ENCODE data around the gene HS3ST2. TPM values are rescaled to one million over a fixed set of nuclear protein-coding genes. Genes with fewer than 3 reads are reported as not detected.

HS3ST2 gene
- polyA plus RNA-seq, 6 donors from 2014 or later = not detected

- no peak overlapping the region for H3K4me3 Mint-ChIP-seq
- H3K36me3 Mint-ChIP-seq = no peaks in the 10 kb centered on the region
- DNase-seq (no peak), ATAC-seq (ENCODE audit: low read depth in 2 of 2) (no peak)
- peaks cover 0 to 4% (median 0%) of the 10 kb centered on the region in 7 donors for H3K9me3 Mint-ChIP-seq
- H3K27ac Mint-ChIP-seq = peak overlapping the region in 1 of 6 donors; percentile 8
- peaks cover 8 to 36% (median 29%) of the 10 kb centered on the region in 3 donors for H3K27me3 Mint-ChIP-seq
- no peaks in the 10 kb centered on the region for H3K4me1 Mint-ChIP-seq
Observed at GRCh38 chr16:22787466-22788192, 26.3 kb upstream of the HS3ST2 start.

- no peak overlapping the region for H3K4me3 Mint-ChIP-seq
- H3K9me3 Mint-ChIP-seq = peaks cover 0 to 4% (median under 1%) of the 10 kb centered on the region in 7 donors
- DNase-seq = no peak
- H3K27ac Mint-ChIP-seq = no peak overlapping the region
- peaks cover 8 to 31% (median 29%) of the 10 kb centered on the region in 3 donors for H3K27me3 Mint-ChIP-seq
- ATAC-seq (ENCODE audit: low read depth in 2 of 2) = no peak
- H3K4me1 Mint-ChIP-seq = no peaks in the 10 kb centered on the region
- H3K36me3 Mint-ChIP-seq = no peaks in the 10 kb centered on the region
Observed at GRCh38 chr16:22788193-22788530, 25.8 kb upstream of the HS3ST2 start.

- Mint-ChIP-seq H3K27me3 (peaks cover 12 to 23% (median 22%) of the 10 kb centered on the region in 3 donors), H3K4me3 (no peak overlapping the region), H3K27ac (no peak overlapping the region), H3K4me1 (no peaks in the 10 kb centered on the region), H3K36me3 (peaks cover 0 to 9% of the 10 kb centered on the region in 2 donors), H3K9me3 (peaks cover 7 to 16% (median 11%) of the 10 kb centered on the region in 7 donors)
- DNase-seq (no peak), ATAC-seq (ENCODE audit: low read depth in 2 of 2) (no peak)
Observed at GRCh38 chr16:22789281-22789945, 24.5 kb upstream of the HS3ST2 start.

- ATAC-seq (ENCODE audit: low read depth in 2 of 2) (no peak), DNase-seq (no peak)
- H3K27me3 Mint-ChIP-seq = peaks cover 19 to 46% (median 21%) of the 10 kb centered on the region in 3 donors
- H3K36me3 Mint-ChIP-seq = peaks cover 0 to 12% of the 10 kb centered on the region in 2 donors
- H3K4me3 Mint-ChIP-seq = no peak overlapping the region
- no peak overlapping the region for H3K27ac Mint-ChIP-seq
- H3K4me1 Mint-ChIP-seq = no peaks in the 10 kb centered on the region
- H3K9me3 Mint-ChIP-seq = peaks cover 4 to 30% (median 17%) of the 10 kb centered on the region in 7 donors
Observed at GRCh38 chr16:22797551-22797950, 16.4 kb upstream of the HS3ST2 start.

- DNase-seq (no peak), ATAC-seq (ENCODE audit: low read depth in 2 of 2) (no peak)
- H3K4me1 Mint-ChIP-seq = no peaks in the 10 kb centered on the region
- H3K27me3 Mint-ChIP-seq = peaks cover 29 to 56% (median 32%) of the 10 kb centered on the region in 3 donors
- H3K9me3 Mint-ChIP-seq = peaks cover 5 to 21% (median 11%) of the 10 kb centered on the region in 7 donors
- H3K4me3 Mint-ChIP-seq = no peak overlapping the region
- H3K36me3 Mint-ChIP-seq = peaks cover 0 to 6% of the 10 kb centered on the region in 2 donors
- no peak overlapping the region for H3K27ac Mint-ChIP-seq
Observed at GRCh38 chr16:22799113-22799512, 14.8 kb upstream of the HS3ST2 start.

GRCh38 chr16:22804893-22805292 is 9.1 kb upstream of the HS3ST2 start:
- Mint-ChIP-seq H3K27ac (no peak overlapping the region), H3K36me3 (no peaks in the 10 kb centered on the region), H3K9me3 (peaks cover 0 to 4% (median 0%) of the 10 kb centered on the region in 7 donors), H3K27me3 (peaks cover 23 to 30% (median 29%) of the 10 kb centered on the region in 3 donors), H3K4me3 (no peak overlapping the region), H3K4me1 (no peaks in the 10 kb centered on the region)
- ATAC-seq (ENCODE audit: low read depth in 2 of 2) (no peak), DNase-seq (no peak)

GRCh38 chr16:22805326-22805725 is 8.6 kb upstream of the HS3ST2 start:
- no peak for DNase-seq
- Mint-ChIP-seq H3K27me3 (peaks cover 23 to 30% (median 29%) of the 10 kb centered on the region in 3 donors), H3K4me1 (no peaks in the 10 kb centered on the region), H3K4me3 (no peak overlapping the region), H3K36me3 (no peaks in the 10 kb centered on the region), H3K27ac (no peak overlapping the region), H3K9me3 (peaks cover 0 to 4% (median 0%) of the 10 kb centered on the region in 7 donors)
- ATAC-seq (ENCODE audit: low read depth in 2 of 2) = no peak

- Mint-ChIP-seq H3K27ac (no peak overlapping the region), H3K4me1 (no peaks in the 10 kb centered on the region), H3K36me3 (no peaks in the 10 kb centered on the region), H3K27me3 (peaks cover 23 to 35% (median 28%) of the 10 kb centered on the region in 3 donors), H3K9me3 (peaks cover 0 to 6% (median 4%) of the 10 kb centered on the region in 7 donors), H3K4me3 (no peak overlapping the region)
- ATAC-seq (ENCODE audit: low read depth in 2 of 2) = no peak
- no peak for DNase-seq
Observed at GRCh38 chr16:22806811-22807210, 7.2 kb upstream of the HS3ST2 start.

- no peak for DNase-seq
- Mint-ChIP-seq H3K4me3 (no peak overlapping the region), H3K27me3 (peaks cover 33 to 43% (median 34%) of the 10 kb centered on the region in 3 donors), H3K9me3 (peaks cover 0 to 6% (median 2%) of the 10 kb centered on the region in 7 donors), H3K36me3 (no peaks in the 10 kb centered on the region), H3K27ac (peak overlapping the region in 1 of 6 donors; percentile 30), H3K4me1 (peaks cover 4 to 9% (median 8%) of the 10 kb centered on the region in 3 donors)
- no peak for ATAC-seq (ENCODE audit: low read depth in 2 of 2)
Observed at GRCh38 chr16:22810226-22810625, 3.7 kb upstream of the HS3ST2 start.

GRCh38 chr16:22813223-22813947 is 577 bp upstream of the HS3ST2 start:
- Mint-ChIP-seq H3K4me3 (peak overlapping the region in 4 of 8 donors; percentile 15 to 53 (median 48)), H3K9me3 (peaks cover 0 to 6% (median 4%) of the 10 kb centered on the region in 7 donors), H3K4me1 (peaks cover 4 to 9% (median 8%) of the 10 kb centered on the region in 3 donors), H3K36me3 (no peaks in the 10 kb centered on the region), H3K27me3 (peaks cover 40 to 63% (median 57%) of the 10 kb centered on the region in 3 donors), H3K27ac (peak overlapping the region in 1 of 6 donors; percentile 47)
- no peak for DNase-seq
- no peak for ATAC-seq (ENCODE audit: low read depth in 2 of 2)

- Mint-ChIP-seq H3K4me3 (peak overlapping the region in 1 of 8 donors; percentile 63), H3K36me3 (no peaks in the 10 kb centered on the region), H3K27ac (no peak overlapping the region), H3K4me1 (peaks cover 7 to 9% (median 8%) of the 10 kb centered on the region in 3 donors), H3K27me3 (peaks cover 38 to 53% (median 51%) of the 10 kb centered on the region in 3 donors), H3K9me3 (peaks cover 2 to 12% (median 5%) of the 10 kb centered on the region in 7 donors)
- no peak for ATAC-seq (ENCODE audit: low read depth in 2 of 2)
- no peak for DNase-seq
Observed at GRCh38 chr16:22814711-22815105, 746 bp downstream of the HS3ST2 start.

GRCh38 chr16:22815863-22816262 is 1.9 kb downstream of the HS3ST2 start:
- Mint-ChIP-seq H3K9me3 (peaks cover 2 to 12% (median 5%) of the 10 kb centered on the region in 7 donors), H3K27me3 (peaks cover 38 to 57% (median 53%) of the 10 kb centered on the region in 3 donors), H3K4me3 (no peak overlapping the region), H3K27ac (peak overlapping the region in 1 of 6 donors; percentile 21), H3K4me1 (peaks cover 7 to 9% (median 8%) of the 10 kb centered on the region in 3 donors), H3K36me3 (no peaks in the 10 kb centered on the region)
- DNase-seq (no peak), ATAC-seq (ENCODE audit: low read depth in 2 of 2) (no peak)

GRCh38 chr16:22816475-22816874 is 2.5 kb downstream of the HS3ST2 start:
- ATAC-seq (ENCODE audit: low read depth in 2 of 2) (no peak), DNase-seq (no peak)
- peaks cover 0 to 8% (median 5%) of the 10 kb centered on the region in 7 donors for H3K9me3 Mint-ChIP-seq
- no peak overlapping the region for H3K27ac Mint-ChIP-seq
- peaks cover 38 to 57% (median 50%) of the 10 kb centered on the region in 3 donors for H3K27me3 Mint-ChIP-seq
- H3K4me1 Mint-ChIP-seq = peaks cover 7 to 9% (median 8%) of the 10 kb centered on the region in 3 donors
- no peaks in the 10 kb centered on the region for H3K36me3 Mint-ChIP-seq
- no peak overlapping the region for H3K4me3 Mint-ChIP-seq
